ENCODE data around the gene SLITRK5.
A peak's percentile ranks its signal among the peaks of the same experiment; 100 is the strongest.

Gene SLITRK5, protein sequence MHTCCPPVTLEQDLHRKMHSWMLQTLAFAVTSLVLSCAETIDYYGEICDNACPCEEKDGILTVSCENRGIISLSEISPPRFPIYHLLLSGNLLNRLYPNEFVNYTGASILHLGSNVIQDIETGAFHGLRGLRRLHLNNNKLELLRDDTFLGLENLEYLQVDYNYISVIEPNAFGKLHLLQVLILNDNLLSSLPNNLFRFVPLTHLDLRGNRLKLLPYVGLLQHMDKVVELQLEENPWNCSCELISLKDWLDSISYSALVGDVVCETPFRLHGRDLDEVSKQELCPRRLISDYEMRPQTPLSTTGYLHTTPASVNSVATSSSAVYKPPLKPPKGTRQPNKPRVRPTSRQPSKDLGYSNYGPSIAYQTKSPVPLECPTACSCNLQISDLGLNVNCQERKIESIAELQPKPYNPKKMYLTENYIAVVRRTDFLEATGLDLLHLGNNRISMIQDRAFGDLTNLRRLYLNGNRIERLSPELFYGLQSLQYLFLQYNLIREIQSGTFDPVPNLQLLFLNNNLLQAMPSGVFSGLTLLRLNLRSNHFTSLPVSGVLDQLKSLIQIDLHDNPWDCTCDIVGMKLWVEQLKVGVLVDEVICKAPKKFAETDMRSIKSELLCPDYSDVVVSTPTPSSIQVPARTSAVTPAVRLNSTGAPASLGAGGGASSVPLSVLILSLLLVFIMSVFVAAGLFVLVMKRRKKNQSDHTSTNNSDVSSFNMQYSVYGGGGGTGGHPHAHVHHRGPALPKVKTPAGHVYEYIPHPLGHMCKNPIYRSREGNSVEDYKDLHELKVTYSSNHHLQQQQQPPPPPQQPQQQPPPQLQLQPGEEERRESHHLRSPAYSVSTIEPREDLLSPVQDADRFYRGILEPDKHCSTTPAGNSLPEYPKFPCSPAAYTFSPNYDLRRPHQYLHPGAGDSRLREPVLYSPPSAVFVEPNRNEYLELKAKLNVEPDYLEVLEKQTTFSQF

DNA sequence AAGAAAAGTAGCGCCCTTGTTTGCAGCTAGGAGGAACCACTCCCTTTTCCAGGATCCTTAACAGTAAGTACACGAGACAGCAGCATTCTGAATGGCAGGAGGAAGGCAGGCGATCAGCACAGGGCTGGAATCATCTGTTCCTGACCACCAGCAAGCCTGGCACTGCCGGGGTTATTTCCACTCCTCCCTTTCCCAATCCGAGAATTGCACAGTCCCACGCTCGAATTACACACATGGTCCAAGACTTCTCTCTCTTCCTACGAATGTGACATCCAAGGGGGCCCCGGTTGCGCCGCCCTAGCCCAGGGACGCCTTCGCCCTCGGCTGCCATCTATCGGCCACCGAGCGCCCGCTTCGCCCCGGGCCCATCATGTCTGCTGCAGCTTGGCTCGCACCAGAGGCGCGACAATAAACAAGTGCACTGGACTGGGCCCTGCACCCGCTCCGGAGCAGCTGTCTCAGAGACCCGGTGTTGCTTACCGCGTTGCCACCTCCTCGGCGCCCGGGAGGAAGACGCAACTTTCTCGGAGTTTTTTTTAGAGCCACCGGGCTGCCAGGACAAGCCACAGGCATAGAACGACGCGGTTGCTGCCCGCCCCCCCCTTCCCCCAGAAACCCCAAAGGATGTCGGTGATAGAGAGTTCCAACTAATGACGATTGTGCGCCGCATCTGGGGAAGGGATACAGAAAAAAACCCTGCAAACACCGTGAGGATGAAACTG is at the start of gene SLITRK5:
Gene SLITRK5 (plus strand): TSS at position 341 of the 722 bp plus-strand sequence. CDS start 4,018 bp downstream, outside the sequence.
- DNase-seq (ENCODE audit: low read depth in 2 of 2): peak; percentile 34 to 47
- TF ChIP-seq, protein P1, sequence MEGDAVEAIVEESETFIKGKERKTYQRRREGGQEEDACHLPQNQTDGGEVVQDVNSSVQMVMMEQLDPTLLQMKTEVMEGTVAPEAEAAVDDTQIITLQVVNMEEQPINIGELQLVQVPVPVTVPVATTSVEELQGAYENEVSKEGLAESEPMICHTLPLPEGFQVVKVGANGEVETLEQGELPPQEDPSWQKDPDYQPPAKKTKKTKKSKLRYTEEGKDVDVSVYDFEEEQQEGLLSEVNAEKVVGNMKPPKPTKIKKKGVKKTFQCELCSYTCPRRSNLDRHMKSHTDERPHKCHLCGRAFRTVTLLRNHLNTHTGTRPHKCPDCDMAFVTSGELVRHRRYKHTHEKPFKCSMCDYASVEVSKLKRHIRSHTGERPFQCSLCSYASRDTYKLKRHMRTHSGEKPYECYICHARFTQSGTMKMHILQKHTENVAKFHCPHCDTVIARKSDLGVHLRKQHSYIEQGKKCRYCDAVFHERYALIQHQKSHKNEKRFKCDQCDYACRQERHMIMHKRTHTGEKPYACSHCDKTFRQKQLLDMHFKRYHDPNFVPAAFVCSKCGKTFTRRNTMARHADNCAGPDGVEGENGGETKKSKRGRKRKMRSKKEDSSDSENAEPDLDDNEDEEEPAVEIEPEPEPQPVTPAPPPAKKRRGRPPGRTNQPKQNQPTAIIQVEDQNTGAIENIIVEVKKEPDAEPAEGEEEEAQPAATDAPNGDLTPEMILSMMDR (IDR thresholded peaks at IDR 0.05; ENCODE audit: low read depth, low read length): peak; percentile 82
- peak within 1 kb of the TSS; percentile 26 to 37 for H3K4me3 ChIP-seq (replicated peaks in 1 of 2; ENCODE audit: low read depth in 2 of 2, low read length in 2 of 2)

DNA sequence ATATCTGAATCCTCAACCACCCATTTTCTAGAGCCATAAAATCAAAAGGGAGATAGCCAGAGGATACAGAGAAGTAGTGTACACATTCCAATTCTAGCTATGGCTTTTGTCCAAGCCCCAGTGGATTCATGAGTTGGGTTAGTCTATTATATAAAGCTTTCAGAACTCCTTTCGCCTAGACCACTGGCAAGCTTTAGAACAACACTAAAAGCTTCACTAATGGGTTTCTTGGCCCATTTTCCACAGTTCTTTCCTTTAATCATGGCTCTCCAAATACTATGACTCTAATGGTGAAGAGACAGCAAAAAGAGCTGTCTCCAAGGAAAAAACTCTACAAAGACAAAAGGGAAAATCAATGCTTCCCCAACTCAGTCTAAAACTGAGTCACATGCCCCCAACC is 48.2 kb upstream of the SLITRK5 start:
- no peak overlapping the region for H3K4me3 ChIP-seq (replicated peaks in 1 of 2; ENCODE audit: low read depth in 2 of 2, low read length in 2 of 2)
- TF ChIP-seq, protein P1 (IDR thresholded peaks at IDR 0.05; ENCODE audit: low read depth, low read length): no peak
- no peak for DNase-seq (ENCODE audit: low read depth in 2 of 2)

DNA sequence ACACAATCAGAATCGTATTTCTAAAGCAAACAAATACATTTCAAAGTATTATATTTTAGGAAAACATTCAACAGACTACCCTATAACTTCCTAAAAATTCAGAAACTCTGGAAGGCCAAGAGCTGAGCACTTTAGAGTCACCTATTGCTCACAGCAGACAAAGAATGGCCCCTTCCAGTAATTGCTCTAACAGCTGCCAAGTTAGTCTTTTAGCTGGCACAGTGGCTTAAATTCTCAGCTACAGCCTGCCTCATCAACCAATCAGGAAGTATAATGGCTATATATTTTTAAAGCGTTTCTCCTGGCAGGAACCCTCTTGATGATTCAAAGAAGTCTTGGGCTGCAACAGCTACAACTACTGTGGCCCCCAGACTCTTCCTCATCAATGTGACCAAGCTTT is 14.9 kb upstream of the SLITRK5 start:
- TF ChIP-seq, protein P1 (IDR thresholded peaks at IDR 0.05; ENCODE audit: low read depth, low read length): no peak
- peak in 1 of 2 donors; percentile 14 for DNase-seq (ENCODE audit: low read depth in 2 of 2)
- no peak overlapping the region for H3K4me3 ChIP-seq (replicated peaks in 1 of 2; ENCODE audit: low read depth in 2 of 2, low read length in 2 of 2)

DNA sequence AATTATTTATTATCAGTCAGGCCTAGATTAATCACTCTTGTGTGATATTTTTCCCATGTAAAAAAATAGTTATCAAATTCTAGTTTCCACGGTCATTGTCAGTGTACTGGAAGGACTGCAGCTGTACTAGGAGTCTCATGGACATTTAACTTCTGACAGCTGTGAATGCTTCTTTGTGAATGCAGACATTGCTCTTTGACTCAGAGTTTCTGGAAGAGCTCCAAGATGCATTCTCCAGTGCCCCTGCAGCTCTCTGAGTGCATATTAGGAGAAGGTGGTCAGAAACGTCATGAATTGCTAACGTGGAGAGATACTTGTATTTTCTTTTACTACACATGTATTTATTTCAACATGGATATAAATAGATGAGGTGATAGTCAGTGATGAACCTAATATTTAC is 9.7 kb upstream of the SLITRK5 start:
- H3K4me3 ChIP-seq (replicated peaks in 1 of 2; ENCODE audit: low read depth in 2 of 2, low read length in 2 of 2): no peak overlapping the region
- no peak for DNase-seq (ENCODE audit: low read depth in 2 of 2)
- TF ChIP-seq, protein P1 (IDR thresholded peaks at IDR 0.05; ENCODE audit: low read depth, low read length): no peak

DNA sequence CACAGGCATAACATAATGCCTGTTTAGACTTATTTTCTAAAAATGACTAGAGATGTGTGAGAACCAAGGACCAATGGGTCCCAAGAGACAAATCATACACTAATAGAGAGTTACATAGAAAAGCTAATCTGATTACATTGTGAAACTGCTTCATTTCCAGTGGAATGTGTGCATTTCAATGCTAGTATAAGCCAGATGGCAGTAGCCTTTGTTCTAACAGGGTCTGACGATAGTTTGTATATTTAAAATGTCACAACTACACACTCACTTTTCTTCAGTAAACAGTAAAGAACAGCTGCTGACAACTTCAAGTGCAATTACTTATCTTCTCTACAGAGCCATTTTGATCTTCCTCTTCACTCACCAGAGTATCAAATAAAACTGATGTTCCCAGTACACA is 4.3 kb upstream of the SLITRK5 start:
- no peak overlapping the region for H3K4me3 ChIP-seq (replicated peaks in 1 of 2; ENCODE audit: low read depth in 2 of 2, low read length in 2 of 2)
- TF ChIP-seq, protein P1 (IDR thresholded peaks at IDR 0.05; ENCODE audit: low read depth, low read length): no peak
- no peak for DNase-seq (ENCODE audit: low read depth in 2 of 2)

DNA sequence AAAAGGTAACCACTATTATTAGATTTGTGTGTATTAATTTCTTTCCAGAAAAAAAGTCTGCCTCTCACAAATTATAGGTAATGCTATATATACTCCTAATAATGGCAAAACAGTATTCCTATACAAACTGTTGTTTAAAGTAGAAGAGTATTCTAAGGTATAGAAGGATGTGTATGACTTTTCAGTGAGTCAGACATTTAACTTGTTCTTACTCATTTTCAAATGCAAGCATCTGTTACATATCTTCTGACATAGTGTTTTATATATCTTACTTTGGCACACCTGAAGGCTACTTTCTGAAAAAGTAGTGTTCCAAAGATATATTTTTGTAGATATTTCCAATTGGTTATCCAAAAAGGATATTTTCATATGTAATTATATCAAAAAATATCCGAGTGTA is 3.5 kb upstream of the SLITRK5 start:
- TF ChIP-seq, protein P1 (IDR thresholded peaks at IDR 0.05; ENCODE audit: low read depth, low read length): no peak
- DNase-seq (ENCODE audit: low read depth in 2 of 2): no peak
- H3K4me3 ChIP-seq (replicated peaks in 1 of 2; ENCODE audit: low read depth in 2 of 2, low read length in 2 of 2): no peak overlapping the region

All from cardiac fibroblast (primary cell).